MCF 10A (cell line): Measurements from ENCODE around the gene CKB. TPM values are rescaled to one million over a fixed set of nuclear protein-coding genes. Genes with fewer than 3 reads are reported as not detected.

Experiments
- BruUV-seq: library from RNA; stranded (reverse); fragments of 400-500 nt; replicated peaks from 2 replicates; lab custom pipeline; 2021; lab: Mats Ljungman, UMichigan
- CTCF ChIA-PET: fragments of 300-600 bp; sonication (Branson Sonifier 250); formaldehyde crosslinking; extraction: SDS; loops from one replicate; lab custom pipeline; 2021; ENCODE audit warnings: antibody characterized with exemption, inconsistent platforms; lab: Yijun Ruan, JAX
- POLR2A ChIA-PET: fragments of 300-600, 350-650 bp; sonication (Branson Sonifier 250); formaldehyde crosslinking; extraction: SDS; loops from one replicate; lab custom pipeline; 2020; ENCODE audit warnings: antibody characterized with exemption, inconsistent platforms; lab: Yijun Ruan, JAX
- DNase-seq: peaks from one replicate; pipeline ENCODE4 v3.0.0-alpha.2; 2018; ENCODE audit not compliant: unreplicated experiment
- H3K27ac Mint-ChIP-seq: one replicate; pipeline ENCODE4 v1.8.0; 2022; ENCODE audit warnings: mild to moderate bottlenecking, low read depth, mixed read lengths; ENCODE audit not compliant: unreplicated experiment
- H3K27me3 Mint-ChIP-seq: one replicate; pipeline ENCODE4 v1.8.0; 2022; ENCODE audit warnings: mixed read lengths; ENCODE audit not compliant: insufficient read depth, unreplicated experiment
- H3K36me3 Mint-ChIP-seq: one replicate; pipeline ENCODE4 v1.8.0; 2022; ENCODE audit warnings: mild to moderate bottlenecking, moderate library complexity, mixed read lengths; ENCODE audit not compliant: insufficient read depth, unreplicated experiment
- H3K4me1 Mint-ChIP-seq: one replicate; pipeline ENCODE4 v1.8.0; 2022; ENCODE audit warnings: mixed read lengths; ENCODE audit not compliant: insufficient read depth, unreplicated experiment
- H3K4me3 Mint-ChIP-seq: one replicate; pipeline ENCODE4 v1.8.0; 2022; ENCODE audit warnings: mild to moderate bottlenecking, moderate library complexity, mixed read lengths; ENCODE audit not compliant: unreplicated experiment
- H3K9me3 Mint-ChIP-seq: one replicate; pipeline ENCODE4 v1.8.0; 2022; ENCODE audit warnings: mixed read lengths; ENCODE audit not compliant: unreplicated experiment
- intact Hi-C: fragments of 100-400 bp; cut with micrococcal nuclease; formaldehyde crosslinking; loops from 2 replicates; pipeline ENCODE4 v1.14.1; 2022
- total RNA-seq: library from RNA; stranded (reverse); gene quantifications from 2 replicates; pipeline ENCODE4 v1.2.3, GENCODE V29; 2022
- TF ChIP-seq, protein P1 (sequence below): fragments of 200-600 bp; IDR thresholded peaks from one replicate; pipeline ENCODE4 v1.8.0; 2022; ENCODE audit warnings: antibody characterized with exemption, mild to moderate bottlenecking; ENCODE audit not compliant: unreplicated experiment

The CKB gene
- total RNA-seq, 1 experiment from 2014 or later: 8.5 TPM

DNA sequence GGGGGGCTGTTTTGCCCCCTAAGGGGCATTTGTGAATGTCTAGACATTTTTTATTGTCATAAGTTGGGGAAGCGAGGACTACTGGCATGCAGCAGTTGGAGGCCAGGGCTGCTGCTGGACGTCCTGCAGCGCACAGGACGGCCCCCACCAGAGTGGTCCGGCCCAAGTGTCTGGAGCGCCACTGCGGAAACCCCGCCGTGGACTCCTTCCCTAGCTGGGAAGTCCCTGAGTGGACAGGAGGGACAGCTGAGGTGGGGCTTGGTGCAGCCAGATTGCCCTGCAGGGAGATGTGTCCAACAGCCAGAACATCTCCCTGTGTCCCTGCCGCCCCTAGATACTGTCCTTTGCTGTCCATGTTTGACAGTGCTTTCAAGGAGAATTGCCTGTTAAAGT is 5.5 kb downstream of the CKB start:
- BruUV-seq: no TSS peak
- no peak overlapping the region for H3K27ac Mint-ChIP-seq
- no peaks in the 10 kb centered on the region for H3K27me3 Mint-ChIP-seq
- peaks cover 10% of the 10 kb centered on the region for H3K36me3 Mint-ChIP-seq
- H3K4me3 Mint-ChIP-seq: no peak overlapping the region
- DNase-seq: no peak
- H3K4me1 Mint-ChIP-seq: peaks cover 33% of the 10 kb centered on the region
- POLR2A ChIA-PET: interaction anchor here (4.7 kb wide), 1 partner anchor 25 kb away, joined by 52 read pairs; no protein-coding TSS in a partner anchor
- intact Hi-C loops: no loop called here
- H3K9me3 Mint-ChIP-seq: no peaks in the 10 kb centered on the region
- CTCF ChIA-PET: interaction anchor here (0.6 to 7.0 kb wide), 5 partner anchors 12 to 468 kb away, joined by 3 to 126 read pairs (median 18); no protein-coding TSS in a partner anchor
- TF ChIP-seq, protein P1, sequence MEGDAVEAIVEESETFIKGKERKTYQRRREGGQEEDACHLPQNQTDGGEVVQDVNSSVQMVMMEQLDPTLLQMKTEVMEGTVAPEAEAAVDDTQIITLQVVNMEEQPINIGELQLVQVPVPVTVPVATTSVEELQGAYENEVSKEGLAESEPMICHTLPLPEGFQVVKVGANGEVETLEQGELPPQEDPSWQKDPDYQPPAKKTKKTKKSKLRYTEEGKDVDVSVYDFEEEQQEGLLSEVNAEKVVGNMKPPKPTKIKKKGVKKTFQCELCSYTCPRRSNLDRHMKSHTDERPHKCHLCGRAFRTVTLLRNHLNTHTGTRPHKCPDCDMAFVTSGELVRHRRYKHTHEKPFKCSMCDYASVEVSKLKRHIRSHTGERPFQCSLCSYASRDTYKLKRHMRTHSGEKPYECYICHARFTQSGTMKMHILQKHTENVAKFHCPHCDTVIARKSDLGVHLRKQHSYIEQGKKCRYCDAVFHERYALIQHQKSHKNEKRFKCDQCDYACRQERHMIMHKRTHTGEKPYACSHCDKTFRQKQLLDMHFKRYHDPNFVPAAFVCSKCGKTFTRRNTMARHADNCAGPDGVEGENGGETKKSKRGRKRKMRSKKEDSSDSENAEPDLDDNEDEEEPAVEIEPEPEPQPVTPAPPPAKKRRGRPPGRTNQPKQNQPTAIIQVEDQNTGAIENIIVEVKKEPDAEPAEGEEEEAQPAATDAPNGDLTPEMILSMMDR: no peak

DNA sequence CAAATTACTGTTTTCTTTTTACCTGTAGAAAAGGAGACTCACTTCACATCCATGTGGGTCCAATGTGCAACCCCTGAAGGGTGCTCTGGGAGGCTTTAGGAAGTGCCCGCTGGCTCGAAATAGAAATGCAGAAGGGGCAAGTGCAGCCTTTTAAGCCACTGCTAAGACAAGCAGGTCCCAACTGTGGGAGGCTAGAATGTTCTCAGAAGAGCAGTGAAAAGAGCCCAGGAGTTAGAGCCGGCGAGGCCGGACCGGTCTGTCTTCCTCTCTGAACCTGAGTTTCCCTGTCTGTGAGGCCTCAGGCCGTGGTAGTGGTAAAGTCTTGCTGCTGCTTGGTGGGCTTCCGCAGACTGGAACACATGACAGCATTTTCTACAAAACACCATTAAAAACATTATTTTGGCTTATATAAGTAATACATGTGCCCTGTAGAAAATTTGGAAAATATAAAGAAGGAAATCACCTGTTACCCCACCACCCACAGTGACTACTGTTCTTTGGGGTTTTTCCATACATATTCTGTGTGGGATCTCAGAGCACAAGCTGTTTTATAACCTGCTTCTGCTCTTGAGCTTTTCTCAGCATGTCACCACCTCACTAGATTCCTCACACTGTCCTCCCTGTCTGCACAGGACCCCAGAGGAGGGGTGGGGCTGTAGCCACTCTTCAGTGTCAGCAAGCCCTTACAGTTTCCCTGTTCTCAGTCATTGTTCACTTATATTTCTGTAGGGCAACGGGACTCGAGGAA is 6.0 kb downstream of the CKB start:
- Mint-ChIP-seq H3K36me3 (peaks cover 14% of the 10 kb centered on the region), H3K27me3 (no peaks in the 10 kb centered on the region), H3K4me3 (no peak overlapping the region), H3K27ac (no peak overlapping the region), H3K4me1 (peaks cover 33% of the 10 kb centered on the region), H3K9me3 (no peaks in the 10 kb centered on the region)
- TF ChIP-seq, protein P1: no peak
- POLR2A ChIA-PET: interaction anchor here (0.6 kb wide), 1 partner anchor 10 kb away, joined by 4 read pairs; no protein-coding TSS in a partner anchor
- no TSS peak for BruUV-seq
- intact Hi-C loops: no loop called here
- DNase-seq: no peak
- CTCF ChIA-PET: interaction anchor here (0.6 to 7.0 kb wide), 6 partner anchors 12 to 468 kb away, joined by 3 to 126 read pairs (median 12); no protein-coding TSS in a partner anchor

DNA sequence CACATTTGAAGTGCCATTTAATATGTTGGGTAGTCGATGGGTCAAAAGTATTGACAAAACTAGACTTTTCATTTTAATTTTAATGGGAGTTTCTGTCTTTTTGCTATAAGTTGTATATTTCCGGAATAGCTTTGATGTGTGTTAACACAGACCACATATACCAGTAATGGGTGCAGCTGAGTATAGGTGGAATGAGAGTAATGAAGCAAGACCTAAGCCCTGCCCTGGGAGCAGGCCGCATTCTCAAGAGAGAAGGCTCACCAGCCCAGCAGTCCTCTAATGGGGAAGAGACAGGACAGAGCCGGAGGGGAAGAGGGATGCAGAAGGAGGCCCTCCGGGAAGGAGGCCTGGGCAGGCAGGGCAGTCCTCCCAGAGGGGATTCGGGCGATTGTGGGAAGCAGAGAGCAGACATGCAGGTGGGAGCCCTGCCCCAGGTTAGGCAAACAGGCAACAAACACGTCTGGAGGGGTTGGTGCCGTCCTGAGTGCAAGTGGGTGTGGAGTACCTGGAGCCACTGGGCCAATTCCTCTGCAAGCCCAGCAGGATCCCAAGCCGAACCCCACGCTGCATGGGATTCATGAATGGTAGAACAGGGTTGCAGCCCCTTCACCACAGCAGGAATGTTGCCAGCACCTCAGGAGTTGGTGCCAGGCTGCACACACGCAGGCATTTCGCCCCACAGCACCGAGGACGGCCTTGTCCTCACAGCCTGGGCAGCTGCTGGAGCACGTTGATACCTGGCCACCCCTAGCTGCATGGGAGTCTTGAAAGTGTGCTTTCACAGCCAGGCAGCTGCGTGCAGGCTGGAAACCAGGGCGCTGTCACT is 7.8 kb downstream of the CKB start:
- POLR2A ChIA-PET: interaction anchor here (0.5 to 0.9 kb wide), 2 partner anchors 22 to 803 kb away, joined by 3 read pairs; no protein-coding TSS in a partner anchor
- H3K27me3 Mint-ChIP-seq: no peaks in the 10 kb centered on the region
- intact Hi-C loops: no loop called here
- CTCF ChIA-PET: interaction anchor here (0.7 to 7.0 kb wide), 4 partner anchors 15 to 35 kb away, joined by 3 to 126 read pairs (median 4); no protein-coding TSS in a partner anchor
- H3K9me3 Mint-ChIP-seq: no peaks in the 10 kb centered on the region
- H3K27ac Mint-ChIP-seq: peak overlapping the region; percentile 49
- H3K4me1 Mint-ChIP-seq: peaks cover 33% of the 10 kb centered on the region
- peaks cover 28% of the 10 kb centered on the region for H3K36me3 Mint-ChIP-seq
- no TSS peak for BruUV-seq
- TF ChIP-seq, protein P1: no peak
- no peak for DNase-seq
- no peak overlapping the region for H3K4me3 Mint-ChIP-seq
